ENCODE results near the gene SETD1B. TPM values are rescaled to one million over a fixed set of nuclear protein-coding genes. Genes with fewer than 3 reads are reported as not detected.

The SETD1B gene
- polyA plus RNA-seq, 4 donors: 3.6 to 13.0 (median 6.6) TPM

DNA sequence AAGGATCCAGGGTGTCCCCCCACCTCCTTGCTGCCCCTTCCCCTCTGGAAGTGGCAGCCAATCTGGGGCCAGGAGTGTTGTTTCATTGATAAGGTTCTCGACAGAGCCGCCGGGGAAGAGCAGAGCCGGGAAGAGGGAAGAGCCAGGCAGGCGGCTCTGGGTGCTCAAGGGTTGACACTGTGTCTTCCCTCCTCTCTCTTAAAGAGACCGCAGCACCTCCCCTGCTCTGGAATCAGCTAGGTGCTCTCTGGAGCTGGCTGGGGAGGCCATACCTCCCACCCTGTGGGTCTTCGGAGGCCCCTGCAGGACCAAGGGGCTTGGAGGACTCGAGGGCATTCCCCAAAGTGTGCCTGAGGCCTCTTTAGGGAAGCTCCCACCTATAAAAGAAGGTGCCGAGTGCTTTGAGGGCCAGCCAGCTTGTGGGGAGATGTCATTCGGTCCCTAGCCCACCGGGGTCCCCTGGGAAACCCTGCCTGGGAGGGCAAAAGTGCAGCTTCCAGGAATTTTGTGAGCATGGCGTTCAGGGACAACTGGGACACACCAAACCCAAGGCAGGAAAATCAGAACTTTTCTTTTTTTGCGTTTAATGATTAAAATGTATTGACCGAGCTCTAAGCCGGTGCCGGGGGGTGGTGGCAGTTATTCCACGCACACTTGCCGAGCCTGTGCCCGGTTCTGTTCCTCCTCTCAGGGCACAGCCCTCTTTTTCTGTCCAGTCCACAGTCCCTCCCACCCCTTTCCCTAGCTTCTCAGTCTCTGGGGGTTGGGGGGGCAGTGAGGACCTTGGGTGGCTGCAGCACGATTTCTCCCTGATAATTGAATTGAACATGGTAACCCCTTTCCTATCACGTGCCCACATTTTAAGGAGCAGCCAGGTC lies 3.0 kb downstream of the SETD1B start:
- FAIRE-seq (no peak), DNase-seq (peak; percentile 56 to 70)
- peaks cover 5 to 35% (median 12%) of the 10 kb centered on the region in 3 donors for H3K4me1 ChIP-seq (ENCODE audit: control insufficient read depth in 3 of 3, insufficient read depth in 2 of 3, low read depth in 1 of 3, low read length in 2 of 3)
- H3K27ac ChIP-seq (ENCODE audit: low read depth in 1 of 3, low read length in 2 of 3): peak overlapping the region; percentile 5 to 62 (median 7)
- no peaks in the 10 kb centered on the region for H3K27me3 ChIP-seq (ENCODE audit: control insufficient read depth in 3 of 3, insufficient read depth in 3 of 3, low read length in 3 of 3)
- H3K4me3 ChIP-seq (ENCODE audit: low read depth in 1 of 3, low read length in 3 of 3): peak overlapping the region; percentile 9 to 97 (median 68)
- 16 to 30% (median 17%) methylated on average over 21 of the region's 21 CpGs for WGBS, 3 donors
- no peaks in the 10 kb centered on the region for H3K9me3 ChIP-seq (ENCODE audit: control insufficient read depth in 2 of 2, insufficient read depth in 1 of 2, low read depth in 1 of 2, low read length in 1 of 2)
- H3K36me3 ChIP-seq (ENCODE audit: control insufficient read depth in 3 of 3, insufficient read depth in 2 of 3, low read depth in 1 of 3, low read length in 3 of 3): peaks cover 9 to 60% (median 14%) of the 10 kb centered on the region in 3 donors

DNA sequence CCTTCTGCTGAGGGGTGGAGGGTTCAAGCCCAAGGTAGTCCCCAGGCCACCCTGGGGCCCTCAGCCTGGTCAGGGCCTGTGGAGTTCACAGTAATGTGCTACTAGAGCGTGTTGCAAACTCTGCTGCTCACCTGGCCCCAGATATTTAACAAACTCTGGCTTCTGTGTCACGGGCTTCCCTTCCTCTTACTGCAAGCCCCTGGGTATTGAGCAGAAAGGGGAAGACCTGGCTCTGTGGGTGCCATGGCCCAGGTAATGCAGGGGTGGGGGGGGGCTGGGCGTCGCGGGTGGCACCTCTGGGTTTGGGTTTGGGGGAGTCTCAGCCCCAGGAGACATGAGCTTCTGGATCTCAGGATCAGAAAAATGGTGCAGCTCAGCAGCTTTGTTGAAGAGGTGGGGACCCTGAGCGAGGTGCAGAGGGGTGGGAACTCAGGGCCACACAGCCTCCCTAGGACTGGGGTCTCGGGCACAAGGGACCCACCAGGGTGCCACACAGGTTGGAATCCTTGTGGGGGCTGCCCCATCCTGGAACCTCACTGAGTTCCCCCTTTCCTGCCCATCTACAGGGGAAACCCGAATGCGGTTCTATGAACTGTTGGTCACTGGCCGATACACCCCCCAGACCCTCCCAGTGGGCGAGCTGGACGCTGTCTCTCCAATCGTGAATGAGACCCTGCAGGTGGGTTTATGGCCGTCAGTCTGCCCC lies 4.0 kb downstream of the SETD1B start:
- no peak for FAIRE-seq
- Histone ChIP-seq H3K36me3 (ENCODE audit: control insufficient read depth in 3 of 3, insufficient read depth in 2 of 3, low read depth in 1 of 3, low read length in 3 of 3) (peaks cover 9 to 65% (median 14%) of the 10 kb centered on the region in 3 donors), H3K9me3 (ENCODE audit: control insufficient read depth in 2 of 2, insufficient read depth in 1 of 2, low read depth in 1 of 2, low read length in 1 of 2) (no peaks in the 10 kb centered on the region), H3K27me3 (ENCODE audit: control insufficient read depth in 3 of 3, insufficient read depth in 3 of 3, low read length in 3 of 3) (no peaks in the 10 kb centered on the region), H3K4me3 (ENCODE audit: low read depth in 1 of 3, low read length in 3 of 3) (no peak overlapping the region), H3K4me1 (ENCODE audit: control insufficient read depth in 3 of 3, insufficient read depth in 2 of 3, low read depth in 1 of 3, low read length in 2 of 3) (peaks cover 5 to 40% (median 12%) of the 10 kb centered on the region in 3 donors), H3K27ac (ENCODE audit: low read depth in 1 of 3, low read length in 2 of 3) (no peak overlapping the region)
- WGBS, 3 donors: 79 to 83% (median 80%) methylated on average over 14 of the region's 14 CpGs
- DNase-seq: no peak

DNA sequence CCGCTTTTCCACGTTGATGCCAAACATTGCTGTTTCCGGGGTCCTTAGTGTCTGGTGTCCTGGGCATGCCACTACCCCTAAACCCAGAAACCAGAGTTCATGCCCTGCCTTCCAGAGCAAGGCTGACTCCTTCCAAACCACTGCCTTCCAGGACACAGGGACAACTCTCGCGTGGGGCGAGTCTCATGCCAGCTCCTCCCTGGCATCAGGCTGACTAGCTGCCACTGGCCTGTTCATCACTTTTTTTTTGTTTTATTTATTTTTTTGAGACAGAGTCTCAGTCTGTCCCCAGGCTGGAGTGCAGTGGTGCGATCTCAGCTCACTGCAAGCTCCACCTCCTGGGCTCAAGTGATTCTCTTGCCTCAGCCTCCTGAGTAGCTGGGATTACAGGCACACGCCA lies 4.8 kb downstream of the SETD1B start:
- peaks cover 5 to 48% (median 12%) of the 10 kb centered on the region in 3 donors for H3K4me1 ChIP-seq (ENCODE audit: control insufficient read depth in 3 of 3, insufficient read depth in 2 of 3, low read depth in 1 of 3, low read length in 2 of 3)
- 91 to 92% (median 91%) methylated on average over 8 of the region's 8 CpGs for WGBS, 3 donors
- no peak overlapping the region for H3K27ac ChIP-seq (ENCODE audit: low read depth in 1 of 3, low read length in 2 of 3)
- FAIRE-seq (no peak), DNase-seq (no peak)
- peaks cover 9 to 74% (median 14%) of the 10 kb centered on the region in 3 donors for H3K36me3 ChIP-seq (ENCODE audit: control insufficient read depth in 3 of 3, insufficient read depth in 2 of 3, low read depth in 1 of 3, low read length in 3 of 3)
- H3K4me3 ChIP-seq (ENCODE audit: low read depth in 1 of 3, low read length in 3 of 3): no peak overlapping the region
- no peaks in the 10 kb centered on the region for H3K9me3 ChIP-seq (ENCODE audit: control insufficient read depth in 2 of 2, insufficient read depth in 1 of 2, low read depth in 1 of 2, low read length in 1 of 2)
- no peaks in the 10 kb centered on the region for H3K27me3 ChIP-seq (ENCODE audit: control insufficient read depth in 3 of 3, insufficient read depth in 3 of 3, low read length in 3 of 3)

DNA sequence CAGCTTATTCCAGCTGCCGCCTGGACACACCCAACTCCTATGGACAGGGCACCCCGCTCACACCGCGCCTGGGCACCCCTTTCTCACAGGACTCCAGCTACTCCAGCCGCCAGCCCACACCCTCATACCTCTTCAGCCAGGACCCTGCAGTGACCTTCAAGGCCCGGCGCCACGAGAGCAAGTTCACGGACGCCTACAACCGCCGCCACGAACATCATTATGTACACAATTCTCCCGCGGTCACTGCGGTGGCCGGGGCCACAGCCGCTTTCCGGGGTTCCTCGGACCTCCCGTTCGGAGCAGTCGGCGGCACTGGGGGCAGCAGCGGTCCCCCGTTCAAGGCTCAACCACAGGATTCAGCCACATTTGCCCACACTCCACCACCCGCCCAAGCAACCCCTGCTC lies 5.9 kb downstream of the SETD1B start:
- H3K27ac ChIP-seq (ENCODE audit: low read depth in 1 of 3, low read length in 2 of 3): no peak overlapping the region
- no peaks in the 10 kb centered on the region for H3K27me3 ChIP-seq (ENCODE audit: control insufficient read depth in 3 of 3, insufficient read depth in 3 of 3, low read length in 3 of 3)
- H3K36me3 ChIP-seq (ENCODE audit: control insufficient read depth in 3 of 3, insufficient read depth in 2 of 3, low read depth in 1 of 3, low read length in 3 of 3): peaks cover 9 to 83% (median 20%) of the 10 kb centered on the region in 3 donors
- peaks cover 5 to 49% (median 12%) of the 10 kb centered on the region in 3 donors for H3K4me1 ChIP-seq (ENCODE audit: control insufficient read depth in 3 of 3, insufficient read depth in 2 of 3, low read depth in 1 of 3, low read length in 2 of 3)
- 87 to 92% (median 90%) methylated on average over 27 of the region's 27 CpGs for WGBS, 3 donors
- DNase-seq (no peak), FAIRE-seq (no peak)
- no peak overlapping the region for H3K4me3 ChIP-seq (ENCODE audit: low read depth in 1 of 3, low read length in 3 of 3)
- no peaks in the 10 kb centered on the region for H3K9me3 ChIP-seq (ENCODE audit: control insufficient read depth in 2 of 2, insufficient read depth in 1 of 2, low read depth in 1 of 2, low read length in 1 of 2)

DNA sequence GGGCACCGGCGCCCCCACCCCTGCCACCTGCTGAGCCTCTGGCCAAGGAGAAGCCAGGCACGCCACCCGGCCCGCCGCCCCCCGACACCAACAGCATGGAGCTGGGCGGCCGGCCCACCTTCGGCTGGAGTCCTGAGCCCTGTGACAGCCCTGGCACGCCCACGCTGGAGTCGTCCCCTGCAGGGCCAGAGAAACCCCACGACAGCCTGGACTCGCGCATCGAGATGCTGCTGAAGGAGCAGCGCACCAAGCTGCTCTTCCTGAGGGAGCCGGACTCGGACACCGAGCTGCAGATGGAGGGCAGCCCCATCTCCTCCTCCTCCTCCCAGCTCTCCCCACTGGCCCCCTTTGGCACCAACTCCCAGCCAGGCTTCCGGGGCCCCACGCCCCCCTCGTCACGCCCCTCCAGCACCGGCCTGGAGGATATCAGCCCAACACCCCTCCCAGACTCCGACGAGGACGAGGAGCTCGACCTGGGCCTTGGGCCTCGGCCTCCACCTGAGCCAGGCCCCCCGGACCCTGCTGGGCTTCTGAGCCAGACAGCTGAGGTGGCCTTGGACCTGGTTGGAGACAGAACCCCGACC lies 6.5 kb downstream of the SETD1B start:
- no peaks in the 10 kb centered on the region for H3K27me3 ChIP-seq (ENCODE audit: control insufficient read depth in 3 of 3, insufficient read depth in 3 of 3, low read length in 3 of 3)
- H3K27ac ChIP-seq (ENCODE audit: low read depth in 1 of 3, low read length in 2 of 3): no peak overlapping the region
- peaks cover 12 to 89% (median 20%) of the 10 kb centered on the region in 3 donors for H3K36me3 ChIP-seq (ENCODE audit: control insufficient read depth in 3 of 3, insufficient read depth in 2 of 3, low read depth in 1 of 3, low read length in 3 of 3)
- FAIRE-seq (no peak), DNase-seq (no peak)
- H3K4me1 ChIP-seq (ENCODE audit: control insufficient read depth in 3 of 3, insufficient read depth in 2 of 3, low read depth in 1 of 3, low read length in 2 of 3): peaks cover 5 to 49% (median 12%) of the 10 kb centered on the region in 3 donors
- WGBS, 3 donors: 82 to 84% (median 82%) methylated on average over 22 to 33 of the region's 33 CpGs
- no peak overlapping the region for H3K4me3 ChIP-seq (ENCODE audit: low read depth in 1 of 3, low read length in 3 of 3)
- H3K9me3 ChIP-seq (ENCODE audit: control insufficient read depth in 2 of 2, insufficient read depth in 1 of 2, low read depth in 1 of 2, low read length in 1 of 2): no peaks in the 10 kb centered on the region

DNA sequence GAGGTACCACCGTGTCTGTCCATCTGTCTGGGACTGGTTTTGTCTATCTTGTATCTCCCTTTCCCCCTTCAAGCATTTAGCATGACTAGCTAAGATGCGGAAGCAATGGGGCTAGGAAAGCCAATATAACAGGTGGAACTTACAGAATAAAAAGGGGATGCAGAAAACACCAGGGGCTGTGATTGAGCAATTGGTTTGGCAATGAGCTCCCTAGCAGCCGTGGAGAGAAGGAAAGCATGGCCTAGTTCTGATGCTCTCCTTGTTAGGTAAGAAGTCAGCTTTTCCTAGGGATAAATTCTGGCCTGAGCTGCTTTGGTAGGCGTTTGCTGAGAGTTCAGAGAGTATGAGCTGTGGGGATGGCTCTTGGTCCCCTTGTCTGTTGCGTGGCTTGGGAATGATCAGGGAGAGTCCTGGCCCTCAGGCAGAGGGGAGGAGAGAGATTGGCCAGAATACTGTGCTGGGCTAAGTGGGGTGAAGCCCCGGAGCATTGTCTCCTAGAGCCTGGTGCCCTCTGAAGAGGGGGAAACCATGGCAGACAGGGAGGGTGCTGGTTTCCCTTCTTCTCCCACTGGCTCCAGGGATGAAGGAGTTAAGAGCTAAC lies 7.1 kb downstream of the SETD1B start:
- H3K9me3 ChIP-seq (ENCODE audit: control insufficient read depth in 2 of 2, insufficient read depth in 1 of 2, low read depth in 1 of 2, low read length in 1 of 2): no peaks in the 10 kb centered on the region
- no peaks in the 10 kb centered on the region for H3K27me3 ChIP-seq (ENCODE audit: control insufficient read depth in 3 of 3, insufficient read depth in 3 of 3, low read length in 3 of 3)
- DNase-seq: no peak
- peaks cover 12 to 92% (median 20%) of the 10 kb centered on the region in 3 donors for H3K36me3 ChIP-seq (ENCODE audit: control insufficient read depth in 3 of 3, insufficient read depth in 2 of 3, low read depth in 1 of 3, low read length in 3 of 3)
- peak overlapping the region in 2 of 3 donors; percentile 65 to 67 for H3K4me3 ChIP-seq (ENCODE audit: low read depth in 1 of 3, low read length in 3 of 3)
- H3K27ac ChIP-seq (ENCODE audit: low read depth in 1 of 3, low read length in 2 of 3): peak overlapping the region in 2 of 3 donors; percentile 8 to 81
- H3K4me1 ChIP-seq (ENCODE audit: control insufficient read depth in 3 of 3, insufficient read depth in 2 of 3, low read depth in 1 of 3, low read length in 2 of 3): peaks cover 5 to 45% (median 10%) of the 10 kb centered on the region in 3 donors
- FAIRE-seq: no peak
- WGBS, 3 donors: 50 to 53% (median 50%) methylated on average over 6 of the region's 6 CpGs

DNA sequence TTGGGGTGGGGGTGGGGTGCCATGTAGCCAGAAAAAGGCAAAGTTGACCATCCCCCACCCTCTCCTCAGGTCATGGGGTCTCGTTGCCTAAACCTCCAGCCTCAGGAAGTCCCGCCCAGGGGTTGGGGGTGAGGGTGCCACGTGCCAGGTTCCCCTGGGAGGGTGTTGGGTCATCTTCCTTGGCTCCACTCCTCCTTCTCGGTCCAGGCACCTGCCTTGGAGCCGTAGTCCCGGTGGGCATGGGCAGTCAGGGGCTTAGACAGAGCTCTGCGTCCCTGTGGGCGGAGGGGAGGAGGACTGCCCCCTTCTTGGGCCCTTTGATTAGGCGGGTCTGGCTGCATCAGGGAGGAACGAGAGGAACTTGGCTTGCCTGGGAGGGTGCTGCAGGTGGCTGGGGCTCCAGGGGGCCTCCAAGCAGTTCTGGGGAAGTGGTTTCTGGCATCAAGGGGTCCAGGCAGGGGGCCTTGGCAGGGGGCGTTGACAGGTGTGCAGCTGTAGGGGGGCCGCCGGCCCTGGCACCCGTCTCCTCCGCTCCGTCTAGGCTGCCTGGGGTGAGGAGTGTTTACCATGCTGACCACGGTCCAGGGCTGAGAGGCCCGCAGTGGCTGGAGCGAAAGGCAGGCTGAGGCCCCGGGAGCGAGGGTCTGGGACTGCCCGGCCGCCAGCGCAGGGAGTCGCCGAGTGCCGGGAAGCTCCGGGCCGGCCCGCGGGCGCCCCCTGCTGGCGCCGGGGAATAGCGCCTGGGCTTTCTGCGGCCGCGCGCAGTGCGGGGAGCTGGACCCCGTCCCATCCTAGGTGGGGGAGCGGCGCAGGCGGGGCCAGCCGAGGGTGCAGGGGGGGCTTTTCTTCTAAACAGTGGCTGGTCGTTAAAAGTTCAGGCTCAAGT lies 7.9 kb downstream of the SETD1B start:
- FAIRE-seq: no peak
- peak overlapping the region; percentile 28 to 81 (median 57) for H3K27ac ChIP-seq (ENCODE audit: low read depth in 1 of 3, low read length in 2 of 3)

More for the DNA sequence above, 7.9 kb downstream of the SETD1B start:
- 4 to 5% (median 4%) methylated on average over 45 to 46 of the region's 46 CpGs for WGBS, 3 donors
- Histone ChIP-seq H3K4me1 (ENCODE audit: control insufficient read depth in 3 of 3, insufficient read depth in 2 of 3, low read depth in 1 of 3, low read length in 2 of 3) (peaks cover 5 to 38% (median 8%) of the 10 kb centered on the region in 3 donors), H3K9me3 (ENCODE audit: control insufficient read depth in 2 of 2, insufficient read depth in 1 of 2, low read depth in 1 of 2, low read length in 1 of 2) (no peaks in the 10 kb centered on the region), H3K36me3 (ENCODE audit: control insufficient read depth in 3 of 3, insufficient read depth in 2 of 3, low read depth in 1 of 3, low read length in 3 of 3) (peaks cover 12 to 91% (median 23%) of the 10 kb centered on the region in 3 donors), H3K27me3 (ENCODE audit: control insufficient read depth in 3 of 3, insufficient read depth in 3 of 3, low read length in 3 of 3) (no peaks in the 10 kb centered on the region), H3K4me3 (ENCODE audit: low read depth in 1 of 3, low read length in 3 of 3) (peak overlapping the region; percentile 22 to 67 (median 65))
- peak; percentile 55 to 83 for DNase-seq

Data from small intestine (tissue), 7 donors.